HG02973 (cell line): ENCODE data around the gene GRAMD1B.
"Not testable (repeated sequence)": the region's sequence is repeated elsewhere in the genome, so short reads cannot be mapped to it uniquely, and the experiment has no call there.

Experiments
- ATAC-seq: cut with Tn5 transposase; IDR thresholded peaks from one replicate; pipeline ENCODE4 v1.9.1; 2021; ENCODE audit warnings: moderate library complexity; ENCODE audit not compliant: unreplicated experiment

Gene GRAMD1B

DNA sequence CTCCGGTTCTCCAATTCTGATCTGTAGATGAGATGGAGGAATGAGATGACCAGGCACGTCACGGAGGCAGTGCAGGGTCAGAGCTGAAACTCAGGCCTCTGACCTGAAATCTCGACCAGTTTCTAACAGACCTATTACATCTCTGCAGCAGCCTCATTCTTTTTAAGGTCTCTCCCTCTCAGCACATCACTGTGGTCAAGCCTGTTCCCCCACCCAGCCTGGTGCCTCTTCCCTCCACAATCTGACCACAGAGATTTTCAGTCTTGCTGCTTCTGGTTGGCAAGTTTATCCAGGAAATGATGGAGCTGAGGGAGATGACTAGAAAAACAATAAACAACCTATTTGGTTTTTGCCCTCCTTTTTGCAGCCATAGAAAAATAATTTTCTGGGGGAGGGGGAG, 9.5 kb downstream of the GRAMD1B start:
- ATAC-seq: no peak

DNA sequence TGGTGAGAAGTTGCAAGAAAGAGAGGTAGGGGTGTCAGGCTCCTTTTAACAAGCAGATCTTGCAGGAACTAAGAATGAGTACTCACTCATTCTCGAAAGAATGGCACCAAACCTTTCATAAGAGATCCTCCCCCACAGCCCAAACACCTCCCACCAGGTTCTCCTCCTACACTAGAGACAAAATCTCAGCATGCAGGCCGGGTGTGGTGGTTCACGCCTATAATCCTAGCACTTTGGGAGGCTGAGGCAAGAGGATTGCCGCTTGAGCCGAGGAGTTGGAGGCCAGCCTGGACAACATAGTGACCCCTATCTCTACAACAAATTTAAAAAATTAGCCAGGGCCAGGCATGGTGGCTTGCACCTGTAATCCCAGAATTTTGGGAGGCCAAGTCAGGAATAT, 11.1 kb downstream of the GRAMD1B start:
- no peak for ATAC-seq

DNA sequence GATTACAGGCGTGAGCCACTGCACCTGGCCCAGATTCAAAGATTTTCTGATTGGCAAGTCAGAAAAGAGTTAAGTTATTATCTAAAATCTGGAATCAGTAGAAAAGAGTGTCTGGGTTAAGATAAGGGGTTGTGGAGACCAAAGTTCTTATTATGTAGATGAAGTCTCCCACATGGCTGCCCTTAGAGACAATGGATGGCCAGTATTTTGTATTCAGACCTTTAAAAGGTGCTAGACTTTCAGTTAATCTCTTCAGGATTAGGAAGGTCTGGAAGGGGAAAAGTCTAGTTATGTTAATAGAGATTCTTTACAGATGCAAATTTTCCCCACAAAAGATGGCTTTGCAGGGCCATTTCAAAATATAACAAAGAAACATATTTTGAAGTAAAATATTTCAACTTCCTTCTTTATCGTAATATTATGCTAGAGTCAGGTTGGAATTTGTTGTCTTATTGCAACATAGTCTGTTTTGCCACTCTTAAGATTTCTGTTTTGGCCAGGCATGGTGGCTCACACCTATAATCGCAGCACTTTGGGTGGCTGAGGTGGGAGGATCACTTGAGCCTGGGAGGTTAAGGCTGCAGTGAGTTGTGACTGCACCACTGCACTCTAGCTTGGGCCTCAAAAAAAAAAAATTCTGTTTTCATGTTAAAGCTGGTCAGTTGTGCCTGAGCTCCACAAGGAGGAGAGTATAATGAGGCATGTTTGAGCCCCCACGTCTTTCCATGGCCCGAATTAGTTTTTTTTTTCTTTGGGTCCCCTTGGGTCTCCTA, 14.0 kb downstream of the GRAMD1B start:
- no peak for ATAC-seq

DNA sequence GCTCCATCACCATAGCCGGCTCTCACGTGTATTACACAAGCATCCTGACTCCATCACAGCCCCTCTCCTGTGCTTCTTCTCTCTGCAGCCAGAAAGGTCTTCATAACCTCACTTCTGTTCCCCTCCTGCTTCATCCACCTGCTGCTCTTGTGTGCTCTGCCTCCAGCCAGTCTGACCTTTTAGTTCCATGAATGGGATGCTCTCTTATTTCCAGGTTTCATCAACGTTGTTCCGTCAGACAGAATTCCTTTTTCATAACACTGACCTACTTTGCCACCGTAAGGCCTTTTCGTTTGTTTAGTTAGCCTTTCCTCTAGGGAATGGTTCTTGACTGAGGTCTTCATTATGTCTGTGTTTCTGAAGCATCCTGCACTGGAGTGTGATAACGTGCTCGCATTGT, 18.8 kb downstream of the GRAMD1B start:
- ATAC-seq: no peak

DNA sequence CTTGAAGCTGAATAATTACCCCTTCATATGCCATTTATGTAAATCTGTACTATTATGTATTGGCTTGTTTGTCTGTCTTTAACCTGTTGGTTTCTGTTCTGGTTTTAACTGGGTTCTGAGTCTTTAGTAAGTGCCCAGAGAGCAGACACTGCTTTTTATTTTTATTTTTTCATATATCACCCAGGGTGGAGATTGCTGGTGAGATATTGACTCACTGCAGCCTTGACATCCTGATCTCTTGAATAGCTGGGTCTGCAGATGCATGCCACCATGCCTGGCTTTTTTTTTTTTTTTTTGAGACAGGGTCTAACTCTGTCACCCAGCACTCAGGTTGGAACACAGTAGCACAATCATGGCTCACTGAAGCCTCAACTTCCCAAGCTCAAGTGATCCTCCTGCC, 19.4 kb downstream of the GRAMD1B start:
- no peak for ATAC-seq

DNA sequence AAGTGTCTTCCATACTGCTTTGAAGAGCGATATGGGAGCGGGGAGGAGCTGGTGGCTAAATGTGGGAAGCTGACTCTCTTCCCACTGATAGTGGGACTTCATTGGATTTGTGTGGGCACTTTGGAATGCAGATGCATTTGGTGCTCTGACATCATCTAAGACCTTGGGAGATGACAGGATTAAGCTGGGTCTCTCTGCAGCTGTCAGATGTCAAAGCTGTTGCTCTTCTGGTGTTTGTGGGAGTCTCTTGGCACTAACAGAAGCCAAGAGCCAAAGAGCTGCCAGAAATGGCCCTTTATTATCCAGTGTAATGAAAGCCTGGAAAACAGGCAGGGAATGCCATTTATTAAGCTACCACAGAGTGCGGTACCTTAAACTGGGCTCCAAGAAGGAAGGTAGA, 20.6 kb downstream of the GRAMD1B start:
- no peak for ATAC-seq

DNA sequence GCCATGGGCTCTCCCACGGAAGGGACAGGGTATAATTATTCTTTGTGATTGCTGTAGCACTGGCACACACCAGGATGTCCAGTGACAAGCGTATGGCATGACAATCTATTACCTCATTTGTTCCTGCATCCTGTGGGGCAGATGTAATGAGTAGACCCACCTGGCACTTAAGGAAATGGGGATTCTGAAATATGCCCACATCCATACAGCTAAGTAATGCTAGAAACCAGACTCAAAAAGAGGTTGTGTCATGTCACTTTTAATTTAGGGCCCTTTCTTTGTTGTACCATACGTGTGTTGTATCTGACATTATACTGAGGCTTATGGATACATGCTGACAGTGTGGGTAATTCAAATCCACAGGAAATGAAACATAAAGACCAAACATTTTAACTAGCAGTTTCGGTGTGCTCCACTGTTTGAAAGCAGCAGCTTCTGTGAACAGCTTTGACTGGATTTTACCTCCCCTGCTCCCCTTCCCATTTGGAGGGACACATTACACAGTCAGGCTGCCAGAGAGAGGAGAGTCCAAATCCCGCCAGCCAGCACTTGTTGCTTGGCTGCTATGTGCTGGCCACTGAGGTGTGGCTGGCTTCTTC, 21.2 kb downstream of the GRAMD1B start:
- ATAC-seq: peak; percentile 52

DNA sequence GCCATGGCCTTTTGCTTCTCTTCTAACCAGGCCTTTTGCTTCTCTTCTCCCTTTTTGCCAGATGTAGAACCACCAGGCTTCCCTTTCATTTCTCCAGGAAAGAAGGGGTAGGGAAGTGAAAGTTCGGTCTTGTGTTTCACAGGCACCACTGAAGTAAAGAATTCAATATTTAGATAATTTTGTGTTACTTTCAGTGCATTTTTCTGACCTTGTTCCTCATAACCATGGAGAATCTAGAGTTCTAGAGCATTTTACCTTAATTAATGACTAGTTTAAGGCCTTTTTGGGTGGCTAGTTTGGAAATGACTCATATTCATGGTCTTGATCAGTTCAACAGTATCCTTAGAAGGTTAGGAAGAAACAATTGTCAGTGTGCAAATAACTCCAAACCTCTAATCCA, 22.7 kb downstream of the GRAMD1B start:
- no peak for ATAC-seq

DNA sequence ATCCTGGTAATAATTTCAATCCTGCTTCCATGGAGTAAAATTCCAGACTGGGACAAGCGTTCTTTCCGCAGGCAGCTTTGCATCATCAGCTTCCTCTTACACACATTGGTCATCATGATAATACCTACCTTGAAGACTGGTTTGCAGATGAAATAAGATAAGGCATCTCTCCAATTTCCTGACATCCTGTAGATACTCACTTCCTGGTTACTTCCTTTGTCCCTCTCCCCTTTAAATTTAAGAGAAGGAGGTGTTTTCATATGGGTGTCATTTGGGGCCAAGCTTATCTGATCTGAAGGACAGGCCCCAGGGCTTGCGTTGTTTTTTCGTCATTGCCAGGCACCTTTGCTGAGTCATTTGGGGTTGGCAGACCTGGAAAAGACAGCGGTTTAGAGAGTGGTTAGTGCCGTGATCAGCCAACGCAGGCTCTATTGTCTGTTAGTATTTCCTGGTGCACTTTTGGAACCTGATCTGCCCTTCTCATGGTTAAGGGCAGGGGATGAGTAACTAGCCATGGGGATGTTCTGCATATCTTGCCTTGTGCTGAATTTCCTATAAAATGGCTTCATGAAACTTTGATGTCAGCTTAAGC, 24.1 kb downstream of the GRAMD1B start:
- ATAC-seq: no peak

DNA sequence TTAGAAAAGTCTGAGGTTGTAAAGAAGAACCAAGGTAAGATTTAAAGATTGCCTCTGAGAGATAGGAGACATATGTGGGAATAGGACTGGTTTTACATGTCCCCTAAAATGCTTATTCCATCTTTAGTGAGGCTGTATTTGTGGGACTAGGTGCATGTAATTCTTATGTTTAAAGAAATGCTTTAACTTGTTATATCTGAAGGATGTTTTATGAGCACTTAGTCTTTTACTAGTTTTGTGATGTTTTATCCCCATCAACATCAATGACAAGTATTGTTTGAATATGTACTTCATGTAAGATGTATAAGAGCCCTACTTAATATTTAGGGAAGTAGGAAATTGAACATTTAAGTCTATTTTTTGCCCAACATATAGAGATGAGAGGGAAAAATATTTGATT, 24.7 kb downstream of the GRAMD1B start:
- ATAC-seq: no peak

DNA sequence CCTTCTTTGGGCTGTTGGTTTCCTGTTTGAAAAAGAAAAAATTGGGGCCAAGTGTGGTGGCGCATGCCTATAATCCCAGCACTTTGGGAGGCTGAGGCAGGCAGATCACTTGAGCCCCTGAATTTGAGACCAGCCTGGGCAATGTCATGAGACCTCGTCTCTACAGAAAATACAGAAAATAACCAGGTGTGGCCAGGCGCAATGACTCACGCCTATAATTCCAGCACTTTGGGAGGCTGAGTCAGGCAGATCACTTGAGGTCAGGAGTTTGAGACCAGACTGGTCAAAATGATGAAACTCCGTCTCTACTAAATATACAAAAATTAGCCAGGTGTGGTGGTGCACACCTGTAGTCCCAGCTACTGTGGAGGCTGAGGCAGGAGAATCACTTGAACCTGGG, 26.4 kb downstream of the GRAMD1B start:
- not testable (repeated sequence) for ATAC-seq

DNA sequence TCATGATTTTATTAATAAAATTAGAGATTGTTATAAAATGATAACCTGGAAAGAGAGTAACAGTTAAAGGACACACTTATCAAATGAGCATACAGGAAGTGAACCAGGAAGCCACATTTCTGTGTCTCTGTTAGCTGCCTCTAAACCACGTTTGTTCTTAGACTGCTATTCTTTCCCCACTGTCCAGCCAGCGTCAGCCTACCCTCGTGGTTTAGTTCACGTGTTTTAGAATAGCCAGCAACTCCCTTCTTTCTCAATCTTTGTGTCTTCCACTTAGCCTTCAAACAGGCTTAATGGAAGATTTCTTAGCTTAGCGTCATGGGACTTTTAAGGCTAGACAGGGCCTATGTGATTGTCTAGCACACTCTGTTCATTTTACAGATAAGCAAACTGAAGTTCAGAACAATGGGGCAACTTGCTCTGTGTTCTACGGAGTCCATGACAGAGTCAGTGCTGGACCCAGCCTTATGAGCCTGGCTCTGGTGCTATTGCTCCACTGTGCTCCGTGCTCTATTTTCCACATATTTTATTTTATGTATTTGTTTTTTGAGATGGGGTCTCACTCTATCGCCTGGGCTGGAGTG, 27.2 kb downstream of the GRAMD1B start:
- no peak for ATAC-seq

DNA sequence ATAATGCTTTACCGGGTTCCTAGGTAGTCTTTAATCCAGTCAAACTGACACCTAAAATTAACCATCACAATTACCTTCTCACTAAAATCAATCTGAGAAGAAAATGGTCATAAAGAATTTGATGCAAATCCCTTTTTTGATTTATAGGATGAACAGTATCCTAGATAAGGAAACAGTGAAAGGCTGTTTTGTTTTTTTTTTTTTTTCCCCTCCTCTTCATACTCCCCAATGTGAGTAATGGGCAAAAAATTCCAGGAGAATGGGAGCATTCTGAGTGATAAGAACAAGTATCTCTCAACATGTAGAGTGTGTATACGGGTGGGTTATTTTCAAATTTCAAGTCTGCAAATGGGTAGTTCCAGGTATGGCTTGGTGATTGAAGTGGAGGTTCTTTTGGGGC, 28.4 kb downstream of the GRAMD1B start:
- no peak for ATAC-seq

DNA sequence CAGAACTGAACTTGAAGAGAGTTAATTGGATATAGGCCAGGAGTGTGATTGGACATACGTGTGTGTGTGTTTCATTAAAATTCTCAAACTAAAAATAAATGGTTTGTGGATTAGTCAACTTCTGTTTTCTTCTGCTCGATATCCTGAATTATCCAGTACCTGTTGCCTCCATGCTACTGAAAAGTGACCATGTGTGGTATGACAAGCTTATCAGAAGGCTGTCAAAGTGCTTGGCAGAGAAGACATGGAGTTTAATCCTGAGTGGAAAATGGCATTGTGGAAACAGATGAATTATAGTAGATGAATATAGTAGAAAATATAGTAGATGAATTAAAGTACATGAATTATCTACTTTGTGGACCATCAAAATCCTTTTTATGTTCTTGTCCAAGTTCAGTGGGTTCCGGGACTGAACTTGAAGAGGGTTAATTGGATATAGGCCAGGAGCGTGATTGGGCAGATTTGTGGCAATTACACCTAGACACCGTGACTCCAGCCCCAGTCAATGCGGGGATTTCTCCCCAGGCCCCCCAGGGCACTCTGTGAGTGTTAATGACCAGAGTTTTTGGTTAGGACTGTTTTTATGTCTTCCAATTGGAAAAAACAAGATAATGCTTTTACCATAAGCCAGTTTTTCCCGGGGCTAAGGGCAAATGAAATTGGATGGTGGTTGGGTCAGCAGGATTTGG, 30.1 kb downstream of the GRAMD1B start:
- no peak for ATAC-seq

DNA sequence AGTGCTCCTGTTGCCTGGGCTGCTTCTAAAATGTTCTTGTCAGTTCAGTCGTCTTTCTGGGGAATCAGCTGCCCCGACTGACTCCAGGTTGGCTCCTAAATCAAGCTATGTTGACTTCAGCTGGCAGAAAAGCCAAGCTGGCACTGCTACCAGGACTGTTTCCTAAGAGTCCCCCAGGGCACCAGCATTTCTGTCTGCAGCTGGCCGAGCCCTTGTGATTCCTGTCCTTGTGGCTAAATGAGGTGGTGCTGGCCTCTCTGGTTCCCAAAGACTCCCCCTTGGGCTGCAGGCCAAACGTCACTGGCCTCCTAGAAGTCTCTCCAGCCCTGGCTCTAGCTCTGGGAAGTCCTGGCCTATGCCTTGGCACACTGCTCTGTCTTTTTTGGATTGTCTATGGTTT, 31.1 kb downstream of the GRAMD1B start:
- ATAC-seq: no peak

DNA sequence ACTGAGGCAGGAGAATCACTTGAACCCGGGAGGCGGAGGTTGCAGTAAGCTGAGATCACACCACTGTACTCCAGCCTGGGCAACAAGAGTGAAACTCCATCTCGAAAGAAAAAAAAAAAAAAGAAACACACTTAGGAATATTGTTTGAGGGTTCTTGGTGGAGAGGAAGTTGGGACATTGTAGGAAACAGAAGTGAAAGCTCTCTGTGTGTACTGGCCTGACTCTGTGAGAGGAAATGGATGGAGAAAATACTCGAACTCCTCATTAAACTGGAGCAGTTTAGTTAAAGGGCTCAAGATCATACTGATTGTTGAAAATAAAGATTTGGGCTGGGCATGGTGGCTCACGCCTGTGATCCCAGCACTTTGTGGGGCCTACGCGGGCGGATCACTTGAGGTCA, 35.6 kb downstream of the GRAMD1B start:
- ATAC-seq: not testable (repeated sequence)

DNA sequence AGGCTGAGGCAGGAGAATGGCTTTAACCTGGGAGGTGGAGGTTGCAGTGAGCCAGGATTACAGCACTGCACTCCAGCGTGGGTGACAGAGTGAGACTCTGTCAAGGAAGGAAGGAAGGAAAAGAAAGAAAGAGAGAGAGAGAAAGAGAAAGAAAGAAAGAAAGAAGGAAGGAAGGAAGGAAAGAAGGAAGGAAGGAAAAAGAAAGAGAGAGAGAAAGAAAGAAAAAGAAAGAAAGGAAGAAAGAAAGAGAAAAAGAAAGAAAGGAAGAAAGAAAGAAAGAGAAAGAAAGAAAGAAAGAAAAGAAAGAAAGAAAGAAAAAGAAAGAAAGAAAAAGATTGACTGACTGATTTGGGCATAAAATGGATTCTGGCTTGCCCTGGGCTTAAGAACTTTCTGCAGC, 36.1 kb downstream of the GRAMD1B start:
- not testable (repeated sequence) for ATAC-seq

DNA sequence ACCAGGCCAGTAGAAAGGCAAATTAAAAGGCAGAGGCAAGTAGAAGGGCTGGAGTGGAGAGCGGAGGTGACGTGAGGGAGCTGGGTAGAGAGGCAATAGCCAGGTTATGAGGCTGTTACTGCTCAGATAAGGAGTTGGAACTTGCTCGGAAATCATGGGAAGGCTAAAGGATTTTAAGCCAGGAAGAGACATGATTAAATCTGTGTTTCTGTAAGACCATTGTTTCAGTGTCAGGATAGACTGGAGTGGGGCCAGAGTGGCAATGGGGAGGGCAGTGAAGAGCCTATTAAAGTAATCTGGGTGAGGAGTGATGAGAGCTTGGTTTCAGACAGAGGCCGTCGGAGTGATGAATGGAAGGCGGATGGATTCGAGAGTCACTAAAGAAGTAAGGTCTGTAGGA, 39.0 kb downstream of the GRAMD1B start:
- ATAC-seq: no peak

DNA sequence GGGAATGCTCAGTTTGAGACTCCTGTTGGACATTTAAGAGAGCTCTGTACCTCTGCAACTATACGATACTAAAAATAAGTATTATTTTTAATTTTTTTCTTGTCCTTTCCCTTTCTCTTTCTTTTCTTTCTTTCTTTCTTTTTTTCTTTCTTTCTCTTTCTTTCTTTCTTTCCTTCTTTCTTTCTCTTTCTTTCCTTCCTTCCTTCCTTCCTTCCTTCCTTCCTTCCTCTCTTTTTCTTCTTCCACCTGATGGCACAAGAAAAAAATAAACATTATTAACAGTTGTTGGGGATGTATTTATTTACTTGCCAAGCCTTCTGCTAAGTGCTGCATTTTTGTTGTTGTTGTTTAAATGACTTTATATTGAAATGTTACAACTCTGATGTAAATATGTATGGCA, 39.5 kb downstream of the GRAMD1B start:
- no peak for ATAC-seq

DNA sequence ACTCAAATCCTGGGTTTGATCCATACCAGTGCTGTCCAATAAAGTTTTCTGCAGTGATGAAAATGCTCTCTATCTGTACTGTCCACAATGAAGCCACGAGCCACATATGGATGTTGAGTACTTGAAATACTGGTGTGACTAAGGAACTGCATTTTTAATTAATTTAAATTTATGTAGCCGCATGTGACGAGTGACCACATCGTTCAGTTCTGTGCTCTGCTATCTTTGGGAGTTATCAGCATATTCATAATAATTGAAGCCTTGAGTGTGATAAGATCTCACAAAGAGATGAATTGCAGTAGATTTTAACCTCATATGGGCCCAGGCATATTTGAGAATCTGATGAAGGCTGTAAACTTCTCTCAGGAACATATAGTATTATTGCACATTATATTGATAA, 40.8 kb downstream of the GRAMD1B start:
- ATAC-seq: no peak

DNA sequence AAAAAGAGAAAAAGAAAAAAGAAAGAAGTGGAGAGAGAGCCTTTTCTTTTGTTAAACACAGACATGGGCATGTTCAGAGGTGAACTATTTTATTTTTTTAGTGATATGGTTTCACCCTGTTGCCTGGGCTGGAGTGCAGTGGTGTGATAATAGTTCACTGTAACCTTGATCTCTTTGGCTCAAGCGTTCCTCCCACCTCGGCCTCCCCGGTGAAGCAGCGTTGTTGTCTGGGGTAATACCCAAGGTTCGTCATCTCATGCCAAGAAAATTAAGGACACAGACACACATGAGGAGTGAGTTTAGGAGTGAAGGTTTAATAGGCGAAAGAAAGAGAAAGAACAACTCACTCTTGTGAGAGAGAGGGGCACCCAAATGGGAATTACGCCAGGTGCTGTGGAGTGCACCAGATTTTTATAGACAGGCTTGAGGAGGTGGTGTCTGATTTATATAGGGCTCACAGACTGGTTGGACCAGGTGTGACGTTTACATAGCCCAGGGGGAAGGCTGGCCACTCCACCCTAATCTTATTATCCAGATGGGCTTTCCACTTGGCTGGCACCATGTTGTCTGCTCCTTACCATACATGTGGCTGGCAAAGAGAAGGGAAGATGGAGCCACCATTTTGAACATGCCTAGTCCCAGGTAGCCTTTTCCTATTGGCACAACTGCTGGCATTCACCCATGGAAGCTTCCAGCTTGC, 42.3 kb downstream of the GRAMD1B start:
- no peak for ATAC-seq
